ENCODE results near the gene MCCD1. TPM values are rescaled to one million over a fixed set of nuclear protein-coding genes. Genes with fewer than 3 reads are reported as not detected.

MCCD1 gene
- total RNA-seq, 2 experiments from 2014 or later, result not detected

GRCh38 chr6:31510007-31510406 is 18.8 kb upstream of the MCCD1 start:
- Mint-ChIP-seq H3K4me3 (no peak overlapping the region), H3K4me1 (ENCODE audit: low read depth) (peaks cover 1% of the 10 kb centered on the region), H3K27ac (no peak overlapping the region), H3K36me3 (ENCODE audit: low read depth) (peaks cover 41% of the 10 kb centered on the region), H3K27me3 (peaks cover 2% of the 10 kb centered on the region), H3K9me3 (no peaks in the 10 kb centered on the region)
- intact Hi-C loops (cut with micrococcal nuclease), result no loop called here
- DNase-seq (no peak), ATAC-seq (no peak)
- ChIA-PET CTCF (no interaction called here), POLR2A (no interaction called here)
- TF ChIP-seq CTCF (IDR thresholded peaks at IDR 0.05), result no peak

GRCh38 chr6:31513456-31514165 is 15.2 kb upstream of the MCCD1 start:
- H3K9me3 Mint-ChIP-seq, result no peaks in the 10 kb centered on the region
- H3K4me3 Mint-ChIP-seq, result no peak overlapping the region
- no peaks in the 10 kb centered on the region for H3K4me1 Mint-ChIP-seq (ENCODE audit: low read depth)
- ATAC-seq (no peak), DNase-seq (no peak)
- H3K27ac Mint-ChIP-seq, result no peak overlapping the region
- CTCF ChIA-PET, result no interaction called here
- POLR2A ChIA-PET, result interaction anchor here (0.9 to 1.0 kb wide), 2 partner anchors 18 to 25 kb away, joined by 3 to 4 read pairs; no protein-coding TSS in a partner anchor
- intact Hi-C loops (cut with micrococcal nuclease), result no loop called here
- H3K36me3 Mint-ChIP-seq (ENCODE audit: low read depth), result peaks cover 20% of the 10 kb centered on the region
- peaks cover 8% of the 10 kb centered on the region for H3K27me3 Mint-ChIP-seq
- TF ChIP-seq CTCF (IDR thresholded peaks at IDR 0.05), result no peak

DNA sequence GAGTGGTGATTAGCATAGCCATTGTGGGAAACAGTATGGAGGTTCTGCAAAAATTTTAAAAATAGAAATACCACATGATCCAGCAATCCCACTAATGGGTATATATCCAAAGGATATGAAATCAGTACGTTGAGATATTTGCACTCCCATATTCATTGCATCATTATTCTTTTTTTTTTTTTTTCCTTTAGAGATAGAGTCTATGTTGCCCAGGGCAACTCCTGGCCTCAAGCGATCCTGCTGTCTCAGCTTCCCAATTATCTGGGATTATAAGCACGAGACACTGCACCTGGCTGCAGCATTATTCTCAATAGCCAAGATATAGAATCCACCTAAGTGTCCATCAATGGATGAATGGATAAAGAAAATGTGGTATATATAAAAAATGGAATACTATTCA is 6.9 kb upstream of the MCCD1 start:
- Mint-ChIP-seq H3K4me3 (no peak overlapping the region), H3K27ac (no peak overlapping the region), H3K9me3 (no peaks in the 10 kb centered on the region), H3K36me3 (ENCODE audit: low read depth) (no peaks in the 10 kb centered on the region), H3K27me3 (peaks cover 2% of the 10 kb centered on the region), H3K4me1 (ENCODE audit: low read depth) (no peaks in the 10 kb centered on the region)
- TF ChIP-seq CTCF (IDR thresholded peaks at IDR 0.05), result no peak
- no peak for ATAC-seq
- no peak for DNase-seq
- intact Hi-C loops (cut with micrococcal nuclease), result no loop called here
- POLR2A ChIA-PET, result interaction anchor here (2.0 kb wide), 1 partner anchor 10 kb away, joined by 4 read pairs; no protein-coding TSS in a partner anchor
- CTCF ChIA-PET, result interaction anchor here (0.6 kb wide), 1 partner anchor 39 kb away, joined by 3 read pairs; no protein-coding TSS in a partner anchor

- H3K36me3 Mint-ChIP-seq (ENCODE audit: low read depth), result peaks cover 9% of the 10 kb centered on the region
- TF ChIP-seq CTCF (IDR thresholded peaks at IDR 0.05), result no peak
- ChIA-PET CTCF (interaction anchor here (1.3 kb wide), 1 partner anchor 83 kb away, joined by 5 read pairs; no protein-coding TSS in a partner anchor), POLR2A (interaction anchor here (2.3 kb wide), 1 partner anchor 15 kb away, joined by 7 read pairs; the partner anchor contains the start of gene DDX39B)
- no peaks in the 10 kb centered on the region for H3K4me1 Mint-ChIP-seq (ENCODE audit: low read depth)
- no peak for ATAC-seq
- DNase-seq, result no peak
- H3K27ac Mint-ChIP-seq, result no peak overlapping the region
- intact Hi-C loops (cut with micrococcal nuclease), result no loop called here
- peaks cover 2% of the 10 kb centered on the region for H3K27me3 Mint-ChIP-seq
- H3K4me3 Mint-ChIP-seq, result no peak overlapping the region
- no peaks in the 10 kb centered on the region for H3K9me3 Mint-ChIP-seq
Measured at GRCh38 chr6:31525553-31525931, 3.2 kb upstream of the MCCD1 start.

DNA sequence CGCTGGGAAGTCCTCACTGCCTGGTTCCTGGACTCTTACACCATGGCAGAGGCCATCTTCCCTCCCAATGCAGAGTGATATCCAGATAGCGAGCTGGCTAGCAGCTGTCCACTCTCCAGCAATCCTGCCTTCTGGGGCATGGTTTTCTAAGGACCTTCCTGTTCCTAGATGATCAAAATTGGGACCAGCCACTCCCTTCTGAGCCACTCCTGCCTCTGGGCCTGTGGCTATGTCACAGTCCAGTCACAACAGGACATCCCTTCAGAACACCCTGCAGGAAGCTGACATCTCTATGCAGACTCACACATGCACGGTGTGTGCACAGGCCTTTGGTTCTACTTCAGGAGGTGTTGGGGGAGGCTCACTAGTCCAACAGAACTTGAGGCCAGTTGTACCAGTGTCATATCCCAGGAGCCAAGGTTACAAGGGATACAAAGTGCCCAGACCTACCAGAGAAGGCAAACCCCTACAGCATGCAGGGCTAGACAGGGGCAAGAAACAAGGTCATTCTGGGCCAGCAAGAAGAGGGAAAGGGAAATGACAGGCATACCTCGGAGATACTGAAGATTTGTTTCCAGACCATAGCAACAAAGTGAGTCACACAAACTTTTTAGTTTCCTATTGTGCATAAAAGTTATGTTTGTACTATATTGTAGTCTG is 2.7 kb upstream of the MCCD1 start:
- H3K4me1 Mint-ChIP-seq (ENCODE audit: low read depth), result no peaks in the 10 kb centered on the region
- intact Hi-C loops (cut with micrococcal nuclease), result no loop called here
- DNase-seq (no peak), ATAC-seq (peak; percentile 17)
- no peak for TF ChIP-seq CTCF (IDR thresholded peaks at IDR 0.05)
- peaks cover 14% of the 10 kb centered on the region for H3K36me3 Mint-ChIP-seq (ENCODE audit: low read depth)
- no peaks in the 10 kb centered on the region for H3K9me3 Mint-ChIP-seq
- ChIA-PET POLR2A (interaction anchor here (2.3 kb wide), 1 partner anchor 15 kb away, joined by 7 read pairs; the partner anchor contains the start of gene DDX39B), CTCF (no interaction called here)
- no peak overlapping the region for H3K4me3 Mint-ChIP-seq
- peaks cover 2% of the 10 kb centered on the region for H3K27me3 Mint-ChIP-seq
- no peak overlapping the region for H3K27ac Mint-ChIP-seq
